Panc1 (cell line): Measurements from ENCODE around the gene PIP4K2C. TPM values are rescaled to one million over a fixed set of nuclear protein-coding genes. Genes with fewer than 3 reads are reported as not detected.

Experiments
- ATAC-seq: fragments of 200-7000 bp; cut with Tn5 transposase; 2 replicates; pipeline ENCODE4 v1.9.1; 2020; ENCODE audit warnings: mild to moderate bottlenecking, moderate library complexity
- BruUV-seq: library from RNA; stranded (reverse); fragments of 400-500 nt; replicated peaks from 2 replicates; lab custom pipeline; 2021; lab: Mats Ljungman, UMichigan
- CTCF ChIA-PET: fragments of 300-600 bp; sonication (Branson Sonifier 250); formaldehyde crosslinking; loops from one replicate; lab custom pipeline; 2022; ENCODE audit warnings: antibody characterized with exemption; lab: Charles Lee
- POLR2A ChIA-PET: fragments of 300-600 bp; sonication (Branson Sonifier 250); formaldehyde crosslinking; loops from one replicate; lab custom pipeline; 2022; ENCODE audit warnings: antibody characterized with exemption; lab: Charles Lee
- DNase-seq: peaks from one replicate; pipeline ENCODE4 v3.0.0-alpha.2; 2010; ENCODE audit warnings: low read depth, low spot score
- H3K27ac ChIP-seq: 2 replicates; pipeline ENCODE4 v1.5.1; 2011; ENCODE audit warnings: mild to moderate bottlenecking, low read length, inconsistent platforms
- H3K27me3 ChIP-seq: fragments of 200-500 bp; sonication (Bioruptor generic); 2 replicates; pipeline ENCODE4 v1.6.0; 2014; ENCODE audit warnings: low read length, inconsistent platforms; ENCODE audit not compliant: control insufficient read depth, insufficient read depth
- H3K36me3 ChIP-seq: fragments of 200-500 bp; sonication (Bioruptor generic); 2 replicates; pipeline ENCODE4 v1.5.1; 2014; ENCODE audit warnings: inconsistent platforms, mild to moderate bottlenecking, low read length, moderate library complexity; ENCODE audit not compliant: control insufficient read depth, insufficient read depth
- H3K4me1 ChIP-seq: 2 replicates; pipeline ENCODE4 v1.5.1; 2011; ENCODE audit warnings: inconsistent platforms, mild to moderate bottlenecking, low read length, moderate library complexity; ENCODE audit not compliant: control insufficient read depth, insufficient read depth
- H3K4me3 ChIP-seq, 2 experiments: 2 replicates each; pipeline ENCODE4 v1.5.1; 2011 to 2012; ENCODE audit warnings: low read depth in 2 of 2, low read length in 2 of 2, mild to moderate bottlenecking in 2 of 2, inconsistent platforms in 1 of 2, moderate library complexity in 1 of 2
- H3K9me3 ChIP-seq: fragments of 200-500 bp; sonication (Bioruptor generic); 2 replicates; pipeline ENCODE4 v1.5.1; 2014; ENCODE audit warnings: low read depth, mild to moderate bottlenecking, inconsistent platforms, low read length, moderate library complexity; ENCODE audit not compliant: control insufficient read depth, insufficient read depth
- POLR2AphosphoS5 ChIP-seq: IDR thresholded peaks from 2 replicates; pipeline ENCODE4 v1.6.1; 2012; ENCODE audit warnings: mild to moderate bottlenecking, low read depth, low read length, moderate library complexity
- SIN3A ChIP-seq: IDR thresholded peaks from 2 replicates; pipeline ENCODE4 v1.6.1; 2012; ENCODE audit warnings: low read depth, mild to moderate bottlenecking, low read length, moderate library complexity, borderline replicate concordance; ENCODE audit not compliant: insufficient read depth
- TCF7L2 ChIP-seq: IDR thresholded peaks from 2 replicates; pipeline ENCODE4 v1.6.1; 2011; ENCODE audit warnings: mild to moderate bottlenecking, low read depth, low read length, inconsistent platforms
- in situ Hi-C: cut with HindIII; loops from 2 replicates; pipeline ENCODE4 v1.10.0; 2016; ENCODE audit warnings: low sequenced_read_pairs, low pct_unique_long_range_greater_than_20kb
- intact Hi-C: fragments of 100-400 bp; cut with micrococcal nuclease; formaldehyde crosslinking; loops from one replicate; pipeline ENCODE4 v1.10.0; 2022; ENCODE audit not compliant: unreplicated experiment
- total RNA-seq: library from RNA; stranded (reverse); gene quantifications from one replicate; pipeline ENCODE4 v1.2.1, GENCODE V29; 2021; ENCODE audit not compliant: unreplicated experiment
- TF ChIP-seq, protein P1 (sequence below): fragments of 450-650 bp; IDR thresholded peaks from 2 replicates; pipeline ENCODE4 v1.5.1; 2017; ENCODE audit warnings: mild to moderate bottlenecking
- TF ChIP-seq, protein P2 (sequence below), 2 experiments: IDR thresholded peaks; 2 replicates each; pipeline ENCODE4 v1.6.1; 2011 to 2012; ENCODE audit warnings: low read depth in 2 of 2, control low read depth in 1 of 2, low read length in 1 of 2, mild to moderate bottlenecking in 1 of 2, moderate library complexity in 1 of 2; ENCODE audit not compliant: insufficient read depth in 1 of 2

Gene PIP4K2C
- total RNA-seq, 1 experiment from 2014 or later: 62.6 TPM

DNA sequence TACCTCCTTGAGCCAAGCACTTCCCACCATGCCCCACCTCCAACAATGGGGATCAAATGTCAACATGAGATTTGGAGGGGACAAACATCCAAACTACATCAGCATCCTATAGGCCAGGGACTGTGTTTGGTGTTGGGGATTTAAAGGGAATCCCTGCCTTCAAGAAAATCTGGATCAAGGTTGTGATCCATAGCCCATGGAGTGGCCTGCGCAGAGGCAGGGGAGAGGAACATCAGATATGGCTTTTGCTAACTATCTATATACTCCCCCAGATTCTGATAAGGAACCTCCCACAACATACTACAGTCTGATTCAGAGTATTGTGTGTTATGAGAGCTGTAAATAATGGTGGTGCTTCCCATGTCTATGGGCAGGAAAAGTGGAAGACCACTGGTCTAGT, 36.1 kb upstream of the PIP4K2C start:
- TF ChIP-seq, protein P1, sequence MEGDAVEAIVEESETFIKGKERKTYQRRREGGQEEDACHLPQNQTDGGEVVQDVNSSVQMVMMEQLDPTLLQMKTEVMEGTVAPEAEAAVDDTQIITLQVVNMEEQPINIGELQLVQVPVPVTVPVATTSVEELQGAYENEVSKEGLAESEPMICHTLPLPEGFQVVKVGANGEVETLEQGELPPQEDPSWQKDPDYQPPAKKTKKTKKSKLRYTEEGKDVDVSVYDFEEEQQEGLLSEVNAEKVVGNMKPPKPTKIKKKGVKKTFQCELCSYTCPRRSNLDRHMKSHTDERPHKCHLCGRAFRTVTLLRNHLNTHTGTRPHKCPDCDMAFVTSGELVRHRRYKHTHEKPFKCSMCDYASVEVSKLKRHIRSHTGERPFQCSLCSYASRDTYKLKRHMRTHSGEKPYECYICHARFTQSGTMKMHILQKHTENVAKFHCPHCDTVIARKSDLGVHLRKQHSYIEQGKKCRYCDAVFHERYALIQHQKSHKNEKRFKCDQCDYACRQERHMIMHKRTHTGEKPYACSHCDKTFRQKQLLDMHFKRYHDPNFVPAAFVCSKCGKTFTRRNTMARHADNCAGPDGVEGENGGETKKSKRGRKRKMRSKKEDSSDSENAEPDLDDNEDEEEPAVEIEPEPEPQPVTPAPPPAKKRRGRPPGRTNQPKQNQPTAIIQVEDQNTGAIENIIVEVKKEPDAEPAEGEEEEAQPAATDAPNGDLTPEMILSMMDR: no peak
- no peak for TF ChIP-seq SIN3A
- no peak for TF ChIP-seq TCF7L2
- no peak for TF ChIP-seq POLR2AphosphoS5
- TF ChIP-seq, protein P2, sequence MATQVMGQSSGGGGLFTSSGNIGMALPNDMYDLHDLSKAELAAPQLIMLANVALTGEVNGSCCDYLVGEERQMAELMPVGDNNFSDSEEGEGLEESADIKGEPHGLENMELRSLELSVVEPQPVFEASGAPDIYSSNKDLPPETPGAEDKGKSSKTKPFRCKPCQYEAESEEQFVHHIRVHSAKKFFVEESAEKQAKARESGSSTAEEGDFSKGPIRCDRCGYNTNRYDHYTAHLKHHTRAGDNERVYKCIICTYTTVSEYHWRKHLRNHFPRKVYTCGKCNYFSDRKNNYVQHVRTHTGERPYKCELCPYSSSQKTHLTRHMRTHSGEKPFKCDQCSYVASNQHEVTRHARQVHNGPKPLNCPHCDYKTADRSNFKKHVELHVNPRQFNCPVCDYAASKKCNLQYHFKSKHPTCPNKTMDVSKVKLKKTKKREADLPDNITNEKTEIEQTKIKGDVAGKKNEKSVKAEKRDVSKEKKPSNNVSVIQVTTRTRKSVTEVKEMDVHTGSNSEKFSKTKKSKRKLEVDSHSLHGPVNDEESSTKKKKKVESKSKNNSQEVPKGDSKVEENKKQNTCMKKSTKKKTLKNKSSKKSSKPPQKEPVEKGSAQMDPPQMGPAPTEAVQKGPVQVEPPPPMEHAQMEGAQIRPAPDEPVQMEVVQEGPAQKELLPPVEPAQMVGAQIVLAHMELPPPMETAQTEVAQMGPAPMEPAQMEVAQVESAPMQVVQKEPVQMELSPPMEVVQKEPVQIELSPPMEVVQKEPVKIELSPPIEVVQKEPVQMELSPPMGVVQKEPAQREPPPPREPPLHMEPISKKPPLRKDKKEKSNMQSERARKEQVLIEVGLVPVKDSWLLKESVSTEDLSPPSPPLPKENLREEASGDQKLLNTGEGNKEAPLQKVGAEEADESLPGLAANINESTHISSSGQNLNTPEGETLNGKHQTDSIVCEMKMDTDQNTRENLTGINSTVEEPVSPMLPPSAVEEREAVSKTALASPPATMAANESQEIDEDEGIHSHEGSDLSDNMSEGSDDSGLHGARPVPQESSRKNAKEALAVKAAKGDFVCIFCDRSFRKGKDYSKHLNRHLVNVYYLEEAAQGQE (IDR thresholded peaks at IDR 0.05; ENCODE audit: insufficient read depth in 1 of 2, low read depth in 2 of 2, low read length in 1 of 2): no peak
- ChIA-PET POLR2A (no interaction called here), CTCF (no interaction called here)
- no peak for DNase-seq
- Histone ChIP-seq H3K4me1 (no peaks in the 10 kb centered on the region), H3K9me3 (no peaks in the 10 kb centered on the region), H3K27me3 (no peaks in the 10 kb centered on the region), H3K4me3 (no peak overlapping the region), H3K27ac (no peak overlapping the region), H3K36me3 (no peaks in the 10 kb centered on the region)
- intact Hi-C loops (no loop called here), in situ Hi-C loops (no loop called here)
- BruUV-seq: no TSS peak
- no peak for ATAC-seq

DNA sequence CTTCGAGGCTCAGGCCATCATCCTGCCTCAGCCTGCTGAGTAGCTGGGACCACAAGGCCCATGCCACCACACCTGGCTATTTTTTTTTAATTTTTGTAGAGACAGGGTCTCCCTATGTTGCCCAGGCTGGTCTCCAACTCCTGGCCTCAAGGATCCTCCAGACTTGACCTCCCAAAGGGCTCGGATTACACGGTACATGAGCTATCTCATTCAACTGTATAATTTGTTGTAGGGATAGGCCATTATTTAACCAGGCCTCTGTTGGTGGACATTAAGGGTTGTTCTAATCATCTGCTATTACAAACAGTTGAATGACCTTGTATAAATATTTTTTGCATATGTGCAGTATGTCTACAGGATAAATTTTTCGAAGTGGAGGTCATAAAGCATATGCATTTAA, 32.1 kb upstream of the PIP4K2C start:
- no TSS peak for BruUV-seq
- ChIA-PET POLR2A (no interaction called here), CTCF (no interaction called here)
- H3K27ac ChIP-seq: no peak overlapping the region
- TF ChIP-seq, protein P2 (IDR thresholded peaks at IDR 0.05; ENCODE audit: insufficient read depth in 1 of 2, low read depth in 2 of 2, low read length in 1 of 2): no peak
- TF ChIP-seq POLR2AphosphoS5 (no peak), TCF7L2 (no peak), SIN3A (no peak)
- TF ChIP-seq, protein P1: no peak
- no peaks in the 10 kb centered on the region for H3K4me1 ChIP-seq
- H3K9me3 ChIP-seq: no peaks in the 10 kb centered on the region
- no peak for DNase-seq
- H3K4me3 ChIP-seq: no peak overlapping the region
- no peaks in the 10 kb centered on the region for H3K27me3 ChIP-seq
- ATAC-seq: no peak
- no peaks in the 10 kb centered on the region for H3K36me3 ChIP-seq
- in situ Hi-C loops (no loop called here), intact Hi-C loops (no loop called here)
